SU-DHL-6 (cell line): ENCODE results near the gene ZFHX2.

ENCODE experiments used
- H2AFZ ChIP-seq: fragments of 200-600 bp; sonication (generic); 2 replicates; pipeline ENCODE4 v1.6.1; 2014; ENCODE audit warnings: low read depth, mild to moderate bottlenecking, moderate library complexity, mixed read lengths, antibody characterized with exemption, low read length; ENCODE audit not compliant: severe bottlenecking
- H3F3A ChIP-seq: fragments of 200-600 bp; shearing (Covaris generic); 2 replicates; pipeline ENCODE4 v1.6.0; 2016; ENCODE audit warnings: antibody characterized with exemption, mild to moderate bottlenecking; ENCODE audit not compliant: insufficient read depth
- H3K27ac ChIP-seq: fragments of 200-600 bp; sonication (generic); 2 replicates; pipeline ENCODE4 v1.5.1; 2016; ENCODE audit warnings: low read depth, mild to moderate bottlenecking, low read length, moderate library complexity, mixed read lengths
- H3K27me3 ChIP-seq: fragments of 200-600 bp; sonication (generic), shearing (Covaris generic); 2 replicates; pipeline ENCODE4 v1.6.0; 2014; ENCODE audit warnings: mild to moderate bottlenecking, low read length
- H3K36me3 ChIP-seq: fragments of 200-600 bp; sonication (generic); 2 replicates; pipeline ENCODE4 v1.6.1; 2014; ENCODE audit warnings: mild to moderate bottlenecking, low read length, mixed read lengths
- H3K4me2 ChIP-seq: fragments of 300-600, 200-600 bp; shearing (Covaris generic), sonication (generic); 2 replicates; pipeline ENCODE4 v1.6.0; 2014; ENCODE audit warnings: low read length, low read depth, mild to moderate bottlenecking; ENCODE audit not compliant: poor library complexity, severe bottlenecking
- H3K4me3 ChIP-seq: fragments of 200-600 bp; sonication (generic); 2 replicates; pipeline ENCODE4 v1.5.1; 2014; ENCODE audit warnings: antibody characterized with exemption, low read length, mild to moderate bottlenecking, mixed read lengths; ENCODE audit not compliant: insufficient read depth, poor library complexity, severe bottlenecking
- H3K79me2 ChIP-seq: fragments of 200-600 bp; sonication (generic); 2 replicates; pipeline ENCODE4 v1.6.1; 2014; ENCODE audit warnings: mild to moderate bottlenecking, low read length, moderate library complexity; ENCODE audit not compliant: insufficient read depth
- H3K9ac ChIP-seq: fragments of 200-600 bp; sonication (generic); 2 replicates; pipeline ENCODE4 v1.7.0; 2014; ENCODE audit warnings: mild to moderate bottlenecking, low read length
- H3K9me2 ChIP-seq: fragments of 200-600 bp; sonication (generic); replicated peaks from 2 replicates; pipeline ENCODE4 v1.6.1; 2014; ENCODE audit warnings: low read length; ENCODE audit not compliant: insufficient read depth
- H3K9me3 ChIP-seq: fragments of 200-600 bp; sonication (generic); 2 replicates; pipeline ENCODE4 v1.6.1; 2014; ENCODE audit warnings: low read length, mixed read lengths; ENCODE audit not compliant: insufficient read depth
- H4K20me1 ChIP-seq: fragments of 200-600 bp; sonication (generic); 2 replicates; pipeline ENCODE4 v1.6.1; 2014; ENCODE audit warnings: low read depth, mild to moderate bottlenecking, antibody characterized with exemption, low read length, moderate library complexity, mixed read lengths
- EZH2phosphoT487 ChIP-seq: fragments of 200-600 bp; sonication (generic), shearing (Covaris generic); conservative IDR thresholded peaks from 2 replicates; pipeline ENCODE4 v1.6.1; 2018; ENCODE audit warnings: mild to moderate bottlenecking, antibody characterized with exemption, low read length, moderate library complexity, mixed read lengths
- TF ChIP-seq, protein P1 (sequence below): fragments of 200-600 bp; sonication (generic); IDR thresholded peaks from one replicate; pipeline ENCODE4 v1.5.1; 2017; ENCODE audit warnings: antibody characterized with exemption, mild to moderate bottlenecking, low read length, moderate library complexity; ENCODE audit not compliant: insufficient read depth, poor library complexity, severe bottlenecking

The ZFHX2 gene

DNA sequence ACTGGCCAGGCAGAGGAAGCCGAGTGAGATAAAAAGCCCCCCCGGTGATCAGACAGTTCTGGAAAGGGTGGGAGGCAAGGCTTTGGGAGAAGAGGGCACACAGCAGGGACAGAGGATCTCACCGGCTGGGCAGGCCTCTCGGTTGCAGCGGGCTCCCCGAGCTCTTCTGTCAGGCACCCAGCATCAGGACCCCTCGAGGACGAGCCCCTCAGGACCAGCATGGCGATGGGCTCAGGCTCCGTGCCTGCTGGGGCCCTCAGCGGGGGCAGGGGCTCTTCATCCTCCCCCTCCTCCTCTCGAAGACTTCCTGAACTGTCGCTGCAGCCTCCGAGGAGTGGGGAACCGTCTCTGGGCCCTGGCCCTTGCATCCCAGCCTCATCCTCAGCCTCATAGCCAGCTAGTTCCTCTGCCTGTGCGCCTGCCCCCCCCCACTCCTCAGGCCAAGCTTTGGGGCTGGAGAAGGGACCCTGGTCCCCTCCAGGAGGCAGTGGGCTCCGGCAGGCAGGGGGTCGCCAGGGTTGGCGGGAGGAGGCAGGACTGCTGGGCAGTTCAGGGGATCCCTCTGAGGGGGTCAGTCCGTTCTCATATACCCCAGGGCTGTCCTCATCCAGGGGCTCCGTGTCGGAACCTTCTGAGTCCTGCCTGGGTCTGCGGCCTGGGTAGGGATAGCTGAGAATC lies 19.4 kb upstream of the ZFHX2 start:
- no peak overlapping the region for H3K4me3 ChIP-seq
- peaks cover 9% of the 10 kb centered on the region; the same call in 1 of the 2 replicates for H3F3A ChIP-seq
- peaks cover 16% of the 10 kb centered on the region for H3K79me2 ChIP-seq
- no peak overlapping the region for H3K9ac ChIP-seq
- no peak overlapping the region for H2AFZ ChIP-seq
- H4K20me1 ChIP-seq: no peaks in the 10 kb centered on the region
- no peak overlapping the region for H3K4me2 ChIP-seq
- no peaks in the 10 kb centered on the region for H3K9me2 ChIP-seq
- H3K9me3 ChIP-seq: no peaks in the 10 kb centered on the region
- TF ChIP-seq, protein P1, sequence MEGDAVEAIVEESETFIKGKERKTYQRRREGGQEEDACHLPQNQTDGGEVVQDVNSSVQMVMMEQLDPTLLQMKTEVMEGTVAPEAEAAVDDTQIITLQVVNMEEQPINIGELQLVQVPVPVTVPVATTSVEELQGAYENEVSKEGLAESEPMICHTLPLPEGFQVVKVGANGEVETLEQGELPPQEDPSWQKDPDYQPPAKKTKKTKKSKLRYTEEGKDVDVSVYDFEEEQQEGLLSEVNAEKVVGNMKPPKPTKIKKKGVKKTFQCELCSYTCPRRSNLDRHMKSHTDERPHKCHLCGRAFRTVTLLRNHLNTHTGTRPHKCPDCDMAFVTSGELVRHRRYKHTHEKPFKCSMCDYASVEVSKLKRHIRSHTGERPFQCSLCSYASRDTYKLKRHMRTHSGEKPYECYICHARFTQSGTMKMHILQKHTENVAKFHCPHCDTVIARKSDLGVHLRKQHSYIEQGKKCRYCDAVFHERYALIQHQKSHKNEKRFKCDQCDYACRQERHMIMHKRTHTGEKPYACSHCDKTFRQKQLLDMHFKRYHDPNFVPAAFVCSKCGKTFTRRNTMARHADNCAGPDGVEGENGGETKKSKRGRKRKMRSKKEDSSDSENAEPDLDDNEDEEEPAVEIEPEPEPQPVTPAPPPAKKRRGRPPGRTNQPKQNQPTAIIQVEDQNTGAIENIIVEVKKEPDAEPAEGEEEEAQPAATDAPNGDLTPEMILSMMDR: no peak
- no peak for TF ChIP-seq EZH2phosphoT487
- H3K27me3 ChIP-seq: no peaks in the 10 kb centered on the region
- H3K27ac ChIP-seq: no peak overlapping the region
- H3K36me3 ChIP-seq: no peaks in the 10 kb centered on the region

DNA sequence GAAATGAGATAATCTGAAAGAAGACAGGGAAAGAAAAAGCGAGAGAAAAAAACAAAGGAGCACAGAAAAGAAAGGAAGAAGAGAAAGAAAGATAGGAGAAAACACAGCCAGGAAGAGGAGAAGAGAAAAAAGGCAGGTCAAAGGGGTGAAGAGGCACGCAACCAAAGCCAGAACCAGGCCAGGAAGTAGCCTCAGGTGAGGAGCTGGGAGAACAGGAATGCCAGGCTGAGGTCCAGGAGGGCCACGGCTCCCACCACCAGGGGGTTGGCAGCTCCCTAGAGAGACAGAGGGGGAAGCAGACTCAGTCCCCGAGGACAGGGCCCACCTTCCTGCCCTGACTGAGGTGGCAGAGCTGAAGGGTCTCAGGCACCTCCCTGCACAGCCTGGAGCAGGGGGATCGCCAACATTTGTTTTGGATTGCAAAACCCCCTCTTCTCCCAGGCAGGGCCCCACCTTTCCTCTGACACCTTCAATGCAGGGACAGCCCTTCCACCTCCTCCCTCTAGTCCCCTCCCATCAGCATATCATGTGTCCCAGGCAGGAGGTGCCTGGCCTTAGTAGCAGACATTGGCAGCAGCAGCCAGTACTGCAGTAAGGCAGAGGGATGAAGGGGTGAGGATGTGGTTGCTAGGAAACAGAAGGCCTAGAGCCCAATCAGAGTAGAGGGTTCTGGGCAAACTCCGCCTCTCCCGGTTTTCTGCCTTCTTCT lies 18.0 kb upstream of the ZFHX2 start:
- H3K9me3 ChIP-seq: no peaks in the 10 kb centered on the region
- no peak overlapping the region for H3K27ac ChIP-seq
- H3K4me2 ChIP-seq: no peak overlapping the region
- H3K79me2 ChIP-seq: peaks cover 18% of the 10 kb centered on the region
- H3K9me2 ChIP-seq: no peaks in the 10 kb centered on the region
- no peak for TF ChIP-seq EZH2phosphoT487
- TF ChIP-seq, protein P1: no peak
- H3K4me3 ChIP-seq: no peak overlapping the region
- no peaks in the 10 kb centered on the region for H3K36me3 ChIP-seq
- H4K20me1 ChIP-seq: no peaks in the 10 kb centered on the region
- no peak overlapping the region for H3K9ac ChIP-seq
- H3K27me3 ChIP-seq: no peaks in the 10 kb centered on the region
- H2AFZ ChIP-seq: no peak overlapping the region
- H3F3A ChIP-seq: peaks cover 9% of the 10 kb centered on the region; the same call in 1 of the 2 replicates

DNA sequence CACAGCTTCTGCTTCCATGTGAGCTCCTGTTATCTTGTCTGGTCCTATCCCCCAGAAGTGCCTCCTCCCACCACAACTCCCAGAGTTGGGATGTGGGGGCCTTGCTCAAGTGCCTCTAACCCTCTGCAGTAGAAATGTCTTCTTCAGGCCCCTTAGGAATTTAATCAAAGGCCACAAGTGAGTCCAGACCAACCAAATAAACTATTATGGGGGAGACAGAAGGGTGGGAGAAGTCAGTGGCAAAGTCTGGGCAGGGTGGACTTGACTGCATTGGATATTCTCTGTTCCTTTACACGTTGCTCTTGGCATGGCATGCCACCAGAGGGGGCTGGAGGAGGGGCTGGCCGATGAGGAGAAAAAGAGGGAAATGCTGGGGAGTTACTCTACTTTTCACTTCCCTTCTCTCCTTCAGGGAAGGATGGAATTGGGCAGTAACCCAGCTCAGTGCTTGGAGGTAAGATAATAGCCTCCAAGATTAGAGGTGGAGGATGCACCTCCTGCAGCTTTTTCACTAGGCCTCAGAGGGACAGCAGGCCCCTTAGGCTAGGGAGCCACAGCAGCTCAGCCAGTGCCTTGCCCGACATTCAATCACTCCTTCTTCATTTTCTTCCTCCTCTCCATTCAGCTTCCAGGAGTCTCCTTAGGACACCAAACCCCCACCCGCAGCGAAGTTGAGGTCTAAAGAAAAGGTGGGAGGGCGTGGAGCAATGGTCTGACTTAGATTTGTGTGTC lies 17.2 kb upstream of the ZFHX2 start:
- H4K20me1 ChIP-seq: no peaks in the 10 kb centered on the region
- TF ChIP-seq, protein P1: peak; percentile 26
- TF ChIP-seq EZH2phosphoT487: no peak
- no peaks in the 10 kb centered on the region for H3K36me3 ChIP-seq
- H3K79me2 ChIP-seq: peaks cover 18% of the 10 kb centered on the region
- no peaks in the 10 kb centered on the region for H3K9me2 ChIP-seq
- H3K9ac ChIP-seq: peak overlapping the region; percentile 80; the same call in 1 of the 2 replicates
- H3K9me3 ChIP-seq: no peaks in the 10 kb centered on the region
- peaks cover 9% of the 10 kb centered on the region; the same call in 1 of the 2 replicates for H3F3A ChIP-seq
- H3K27me3 ChIP-seq: no peaks in the 10 kb centered on the region
- no peak overlapping the region for H3K4me3 ChIP-seq
- no peak overlapping the region for H3K27ac ChIP-seq
- H2AFZ ChIP-seq: no peak overlapping the region
- peak overlapping the region; percentile 98 for H3K4me2 ChIP-seq
